GM12872 (cell line): ENCODE results near the gene BLOC1S1.

Experiments
- CTCF ChIP-seq: IDR thresholded peaks from 3 replicates; pipeline ENCODE4 v1.5.1; 2011; ENCODE audit warnings: low read depth, mild to moderate bottlenecking, low read length, moderate library complexity; ENCODE audit not compliant: insufficient read depth

Gene BLOC1S1

GRCh38 chr12:55728186-55728938 lies 12.5 kb downstream of the BLOC1S1 start:
- TF ChIP-seq CTCF: no peak

- no peak for TF ChIP-seq CTCF
Measured at GRCh38 chr12:55728939-55729818, 13.3 kb downstream of the BLOC1S1 start, which contains the start of gene CD63. Gene CD63, minus strand, starts transcription at chr12:55729009. Its CDS starts 668 bp downstream, at chr12:55728341.

GRCh38 chr12:55729819-55730818 lies 14.3 kb downstream of the BLOC1S1 start:
- no peak for TF ChIP-seq CTCF

GRCh38 chr12:55732288-55732687 lies 16.4 kb downstream of the BLOC1S1 start:
- no peak for TF ChIP-seq CTCF

- no peak for TF ChIP-seq CTCF
Measured at GRCh38 chr12:55733021-55733555, 17.2 kb downstream of the BLOC1S1 start.

GRCh38 chr12:55733858-55734257 lies 18.0 kb downstream of the BLOC1S1 start:
- TF ChIP-seq CTCF: no peak
